ENCODE measurements around the gene C19orf81.
"Not testable (repeated sequence)": the region's sequence is repeated elsewhere in the genome, so short reads cannot be mapped to it uniquely, and the experiment has no call there.

Gene C19orf81

DNA sequence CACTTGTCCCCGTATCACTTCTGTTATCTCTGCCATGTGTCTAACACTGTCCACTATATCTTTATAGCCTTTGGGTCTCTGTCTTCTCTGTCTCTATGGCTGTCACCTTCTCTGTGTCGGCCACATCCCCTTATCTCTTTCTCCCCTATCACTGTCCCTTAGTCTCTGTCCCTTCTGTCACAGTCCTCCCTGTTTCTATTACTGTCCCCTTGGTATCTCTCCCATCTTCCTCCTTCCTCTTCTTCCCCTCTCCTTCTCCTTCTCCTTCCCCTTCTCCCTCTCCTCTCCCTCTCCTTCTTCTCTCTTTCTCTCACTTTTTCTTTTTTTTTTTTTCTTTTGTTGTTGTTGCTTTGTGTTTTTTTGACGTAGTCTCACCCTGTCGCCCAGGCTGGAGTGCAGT, 46.3 kb upstream of the C19orf81 start:
- Histone ChIP-seq H3K27ac (ENCODE audit: low read length, poor library complexity, severe bottlenecking) (no peak overlapping the region), H2BK5ac (ENCODE audit: low read depth, low read length, poor library complexity, severe bottlenecking) (no peak overlapping the region), H3K4me2 (ENCODE audit: low read length, poor library complexity, severe bottlenecking) (no peak overlapping the region), H3K4ac (ENCODE audit: low read depth in 1 of 2, low read length in 2 of 2) (no peak overlapping the region), H3K4me3 (ENCODE audit: insufficient read depth in 1 of 2, low read depth in 1 of 2, low read length in 2 of 2) (no peak overlapping the region), H3K4me1 (ENCODE audit: control insufficient read depth, insufficient read depth, low read depth, low read length) (no peaks in the 10 kb centered on the region), H2AK5ac (ENCODE audit: low read length, severe bottlenecking) (no peak overlapping the region), H3K9me3 (ENCODE audit: control insufficient read depth, low read length) (no peaks in the 10 kb centered on the region), H3K18ac (ENCODE audit: low read depth in 1 of 2, low read length in 2 of 2) (no peak overlapping the region), H2BK15ac (ENCODE audit: low read depth, poor library complexity, severe bottlenecking) (no peak overlapping the region), H3K14ac (ENCODE audit: low read length in 2 of 2) (no peak overlapping the region), H4K91ac (ENCODE audit: low read length) (no peak overlapping the region), H3K9ac (ENCODE audit: low read length) (no peak overlapping the region), H2AFZ (ENCODE audit: low read depth, low read length) (no peak overlapping the region), H2BK12ac (ENCODE audit: low read length in 2 of 2) (no peak overlapping the region), H3K36me3 (ENCODE audit: control insufficient read depth in 1 of 2, insufficient read depth in 2 of 2, low read depth in 1 of 2, low read length in 2 of 2) (no peaks in the 10 kb centered on the region), H4K8ac (ENCODE audit: low read length) (no peak overlapping the region), H3K27me3 (ENCODE audit: control insufficient read depth in 1 of 2, insufficient read depth in 1 of 2, low read length in 2 of 2) (peaks cover 0 to 43% of the 10 kb centered on the region in 2 experiments), H3K23ac (ENCODE audit: low read length in 2 of 2) (no peak overlapping the region), H2BK120ac (ENCODE audit: low read depth, low read length) (no peak overlapping the region), H3K79me1 (replicated peaks; ENCODE audit: low read length, poor library complexity, severe bottlenecking) (no peaks in the 10 kb centered on the region)
- 83% methylated on average over 4 of the region's 4 CpGs for WGBS
- DNase-seq, result no peak

DNA sequence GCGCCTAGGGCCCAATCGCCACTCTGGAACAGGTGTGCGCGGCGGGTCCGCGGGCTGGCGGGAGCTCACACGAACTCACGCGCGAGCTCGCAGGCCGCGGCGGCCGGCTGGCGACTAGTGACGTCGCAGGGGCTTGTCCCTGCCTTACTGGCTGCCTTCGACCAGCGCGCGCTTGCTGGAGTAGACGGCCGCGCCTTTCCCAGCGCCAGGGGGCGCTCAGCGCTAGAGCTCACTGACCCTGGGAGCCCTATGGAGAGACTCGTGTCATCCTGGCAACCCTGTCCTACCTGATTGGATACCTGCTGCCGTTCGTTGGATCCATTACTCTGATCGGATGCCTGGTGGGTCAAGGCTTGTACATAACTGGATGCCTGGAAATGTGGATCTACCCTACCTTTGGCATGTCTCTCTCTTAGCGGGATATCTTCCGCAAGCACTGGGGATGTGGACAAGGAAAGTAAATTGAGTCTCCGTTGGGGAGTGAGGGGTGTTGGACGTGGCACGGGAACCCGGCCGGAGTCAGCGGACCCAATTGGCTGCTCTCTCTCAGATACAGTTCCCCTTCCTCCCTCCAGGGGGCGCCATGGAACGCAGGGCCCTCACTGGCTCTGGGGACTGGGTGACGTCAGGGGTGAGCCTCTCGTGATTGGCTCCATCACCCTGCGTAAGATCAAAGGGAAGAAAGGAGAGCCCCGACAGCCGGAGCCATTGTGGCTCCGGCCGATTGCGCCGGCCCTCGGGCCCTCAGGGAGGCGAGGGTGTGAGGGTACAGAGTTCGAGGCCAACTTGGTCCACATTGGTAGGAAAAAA, 44.8 kb upstream of the C19orf81 start:
- not testable (repeated sequence) for H3K23ac ChIP-seq (ENCODE audit: low read length in 2 of 2); H2BK12ac ChIP-seq (ENCODE audit: low read length in 2 of 2); H3K4me3 ChIP-seq (ENCODE audit: insufficient read depth in 1 of 2, low read depth in 1 of 2, low read length in 2 of 2); H3K14ac ChIP-seq (ENCODE audit: low read length in 2 of 2); H3K4ac ChIP-seq (ENCODE audit: low read depth in 1 of 2, low read length in 2 of 2); H3K9me3 ChIP-seq (ENCODE audit: control insufficient read depth, low read length); H3K79me1 ChIP-seq (replicated peaks; ENCODE audit: low read length, poor library complexity, severe bottlenecking); H2AFZ ChIP-seq (ENCODE audit: low read depth, low read length); H3K9ac ChIP-seq (ENCODE audit: low read length); H2AK5ac ChIP-seq (ENCODE audit: low read length, severe bottlenecking); H2BK5ac ChIP-seq (ENCODE audit: low read depth, low read length, poor library complexity, severe bottlenecking); H3K36me3 ChIP-seq (ENCODE audit: control insufficient read depth in 1 of 2, insufficient read depth in 2 of 2, low read depth in 1 of 2, low read length in 2 of 2); H4K8ac ChIP-seq (ENCODE audit: low read length); H2BK15ac ChIP-seq (ENCODE audit: low read depth, poor library complexity, severe bottlenecking); H3K27ac ChIP-seq (ENCODE audit: low read length, poor library complexity, severe bottlenecking); H3K18ac ChIP-seq (ENCODE audit: low read depth in 1 of 2, low read length in 2 of 2); H3K4me1 ChIP-seq (ENCODE audit: control insufficient read depth, insufficient read depth, low read depth, low read length); H3K4me2 ChIP-seq (ENCODE audit: low read length, poor library complexity, severe bottlenecking); H2BK120ac ChIP-seq (ENCODE audit: low read depth, low read length); H4K91ac ChIP-seq (ENCODE audit: low read length); DNase-seq
- peaks cover 0 to 43% of the 10 kb centered on the region in 2 experiments for H3K27me3 ChIP-seq (ENCODE audit: control insufficient read depth in 1 of 2, insufficient read depth in 1 of 2, low read length in 2 of 2)
- no CpG with 5 or more reads among the region's 56 CpGs for WGBS

DNA sequence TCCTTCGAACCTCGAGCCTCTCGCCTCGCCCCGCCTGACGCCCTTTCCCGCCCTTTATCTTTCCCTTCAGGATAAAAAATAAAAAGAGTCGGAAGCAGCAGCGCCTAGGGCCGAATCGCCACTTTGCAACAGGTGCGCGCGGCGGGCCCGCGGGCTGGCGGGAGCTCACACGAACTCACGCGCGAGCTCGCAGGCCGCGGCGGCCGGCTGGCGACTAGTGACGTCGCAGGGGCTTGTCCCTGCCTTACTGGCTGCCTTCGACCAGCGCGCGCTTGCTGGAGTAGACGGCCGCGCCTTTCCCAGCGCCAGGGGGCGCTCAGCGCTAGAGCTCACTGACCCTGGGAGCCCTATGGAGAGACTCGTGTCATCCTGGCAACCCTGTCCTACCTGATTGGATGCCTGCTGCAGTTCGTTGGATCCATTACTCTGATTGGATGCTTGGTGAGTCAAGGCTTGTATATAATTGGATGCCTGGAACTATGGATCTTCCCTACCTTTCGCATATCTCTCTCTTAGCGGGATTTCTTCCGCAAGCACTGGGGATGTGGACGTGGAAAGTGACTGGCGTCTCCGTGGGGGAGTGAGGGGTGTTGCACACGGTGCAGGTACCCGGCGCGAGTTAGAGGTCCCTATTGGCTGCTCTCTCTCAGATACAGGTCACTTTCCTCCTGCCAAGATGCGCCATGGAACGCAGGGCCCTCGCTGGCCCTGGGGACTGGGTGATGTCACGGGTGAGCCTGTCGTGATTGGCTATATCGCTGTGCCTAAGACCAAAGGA, 43.0 kb upstream of the C19orf81 start:
- H3K27ac ChIP-seq (ENCODE audit: low read length, poor library complexity, severe bottlenecking); H3K4me3 ChIP-seq (ENCODE audit: insufficient read depth in 1 of 2, low read depth in 1 of 2, low read length in 2 of 2); H3K18ac ChIP-seq (ENCODE audit: low read depth in 1 of 2, low read length in 2 of 2); H3K9me3 ChIP-seq (ENCODE audit: control insufficient read depth, low read length); H3K14ac ChIP-seq (ENCODE audit: low read length in 2 of 2); H2AK5ac ChIP-seq (ENCODE audit: low read length, severe bottlenecking); H4K91ac ChIP-seq (ENCODE audit: low read length); H3K4me1 ChIP-seq (ENCODE audit: control insufficient read depth, insufficient read depth, low read depth, low read length); H3K79me1 ChIP-seq (replicated peaks; ENCODE audit: low read length, poor library complexity, severe bottlenecking); H3K4me2 ChIP-seq (ENCODE audit: low read length, poor library complexity, severe bottlenecking); H3K9ac ChIP-seq (ENCODE audit: low read length); H3K4ac ChIP-seq (ENCODE audit: low read depth in 1 of 2, low read length in 2 of 2); H2BK5ac ChIP-seq (ENCODE audit: low read depth, low read length, poor library complexity, severe bottlenecking); H2BK15ac ChIP-seq (ENCODE audit: low read depth, poor library complexity, severe bottlenecking); H2AFZ ChIP-seq (ENCODE audit: low read depth, low read length); H2BK120ac ChIP-seq (ENCODE audit: low read depth, low read length); H2BK12ac ChIP-seq (ENCODE audit: low read length in 2 of 2); H4K8ac ChIP-seq (ENCODE audit: low read length); H3K23ac ChIP-seq (ENCODE audit: low read length in 2 of 2); H3K36me3 ChIP-seq (ENCODE audit: control insufficient read depth in 1 of 2, insufficient read depth in 2 of 2, low read depth in 1 of 2, low read length in 2 of 2); DNase-seq: not testable (repeated sequence)
- peaks cover 0 to 30% of the 10 kb centered on the region in 2 experiments for H3K27me3 ChIP-seq (ENCODE audit: control insufficient read depth in 1 of 2, insufficient read depth in 1 of 2, low read length in 2 of 2)
- 88% methylated on average over 38 of the region's 58 CpGs for WGBS

DNA sequence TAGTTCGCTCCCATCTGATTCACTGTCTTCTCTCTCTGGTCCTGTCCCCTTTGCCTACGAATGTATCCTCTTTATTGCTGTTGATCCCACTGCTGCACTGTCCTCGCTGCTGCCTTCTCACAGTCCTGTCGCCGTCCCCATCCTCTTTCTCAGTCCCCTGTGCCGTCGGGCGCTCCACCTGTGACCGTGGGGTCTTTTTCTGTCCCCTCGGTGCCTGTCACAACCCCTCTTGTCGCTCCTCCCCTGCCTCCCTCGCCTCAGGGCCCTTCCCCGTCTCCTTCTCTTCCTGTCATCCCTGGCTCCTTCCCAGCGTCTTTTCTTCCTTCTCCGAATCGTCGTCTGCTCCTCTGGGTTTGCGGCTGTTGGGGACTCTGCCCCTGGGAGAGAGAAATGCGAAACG, 41.9 kb upstream of the C19orf81 start:
- no peak for DNase-seq
- no peak overlapping the region for H3K9ac ChIP-seq (ENCODE audit: low read length)
- no peak overlapping the region for H2AFZ ChIP-seq (ENCODE audit: low read depth, low read length)
- H3K27ac ChIP-seq (ENCODE audit: low read length, poor library complexity, severe bottlenecking), result no peak overlapping the region
- no peak overlapping the region for H3K23ac ChIP-seq (ENCODE audit: low read length in 2 of 2)
- H3K18ac ChIP-seq (ENCODE audit: low read depth in 1 of 2, low read length in 2 of 2), result no peak overlapping the region
- no peak overlapping the region for H2BK15ac ChIP-seq (ENCODE audit: low read depth, poor library complexity, severe bottlenecking)
- no peak overlapping the region for H3K4me3 ChIP-seq (ENCODE audit: insufficient read depth in 1 of 2, low read depth in 1 of 2, low read length in 2 of 2)
- H3K9me3 ChIP-seq (ENCODE audit: control insufficient read depth, low read length), result no peaks in the 10 kb centered on the region
- H4K91ac ChIP-seq (ENCODE audit: low read length), result no peak overlapping the region
- no peak overlapping the region for H2BK12ac ChIP-seq (ENCODE audit: low read length in 2 of 2)
- no peak overlapping the region for H2BK5ac ChIP-seq (ENCODE audit: low read depth, low read length, poor library complexity, severe bottlenecking)
- no peak overlapping the region for H3K4me2 ChIP-seq (ENCODE audit: low read length, poor library complexity, severe bottlenecking)
- H3K14ac ChIP-seq (ENCODE audit: low read length in 2 of 2), result no peak overlapping the region
- H3K4me1 ChIP-seq (ENCODE audit: control insufficient read depth, insufficient read depth, low read depth, low read length), result no peaks in the 10 kb centered on the region
- H2BK120ac ChIP-seq (ENCODE audit: low read depth, low read length), result no peak overlapping the region
- H3K4ac ChIP-seq (ENCODE audit: low read depth in 1 of 2, low read length in 2 of 2), result no peak overlapping the region
- 78% methylated on average over 20 of the region's 20 CpGs for WGBS
- no peak overlapping the region for H4K8ac ChIP-seq (ENCODE audit: low read length)
- H3K36me3 ChIP-seq (ENCODE audit: control insufficient read depth in 1 of 2, insufficient read depth in 2 of 2, low read depth in 1 of 2, low read length in 2 of 2), result no peaks in the 10 kb centered on the region
- no peak overlapping the region for H2AK5ac ChIP-seq (ENCODE audit: low read length, severe bottlenecking)
- H3K79me1 ChIP-seq (replicated peaks; ENCODE audit: low read length, poor library complexity, severe bottlenecking), result no peaks in the 10 kb centered on the region
- peaks cover 0 to 20% of the 10 kb centered on the region in 2 experiments for H3K27me3 ChIP-seq (ENCODE audit: control insufficient read depth in 1 of 2, insufficient read depth in 1 of 2, low read length in 2 of 2)

All from mesenchymal stem cell (in vitro differentiated cells and primary cell).